GM18951 (cell line): ENCODE measurements around the gene AGAP2.

Source experiments
- POLR2A ChIP-seq: IDR thresholded peaks from 4 replicates; pipeline ENCODE4 v1.6.1; 2011; ENCODE audit warnings: mild to moderate bottlenecking; ENCODE audit not compliant: insufficient read length, insufficient read depth; ENCODE audit errors: extremely low read depth
- in situ Hi-C: fragments of 300-500 bp; cut with MboI; formaldehyde crosslinking; loops from one replicate; pipeline ENCODE4 v1.12.0; 2022; ENCODE audit warnings: low sequenced_read_pairs, mixed read lengths, inconsistent platforms; ENCODE audit not compliant: unreplicated experiment

Gene AGAP2

GRCh38 chr12:57753756-57754337 lies 15.3 kb upstream of the AGAP2 start:
- in situ Hi-C loops, result no loop called here
- no peak for TF ChIP-seq POLR2A

GRCh38 chr12:57752668-57753000 lies 14.1 kb upstream of the AGAP2 start:
- TF ChIP-seq POLR2A, result no peak
- in situ Hi-C loops, result no loop called here

- in situ Hi-C loops, result no loop called here
- TF ChIP-seq POLR2A, result peak; percentile 79
Observed at GRCh38 chr12:57751788-57752667, 13.5 kb upstream of the AGAP2 start, which contains the start of gene CDK4. TSS of gene CDK4 (minus strand) at chr12:57752310. CDS start at chr12:57751717, 593 bp downstream.

GRCh38 chr12:57751432-57751787 lies 12.9 kb upstream of the AGAP2 start:
- TF ChIP-seq POLR2A, result no peak
- in situ Hi-C loops, result no loop called here

GRCh38 chr12:57750561-57751431 lies 12.3 kb upstream of the AGAP2 start:
- TF ChIP-seq POLR2A, result no peak
- in situ Hi-C loops, result no loop called here

- in situ Hi-C loops, result no loop called here
- TF ChIP-seq POLR2A, result no peak
Observed at GRCh38 chr12:57749061-57749460, 10.5 kb upstream of the AGAP2 start.

- in situ Hi-C loops, result no loop called here
- TF ChIP-seq POLR2A, result no peak
Observed at GRCh38 chr12:57746025-57746424, 7.5 kb upstream of the AGAP2 start.

- in situ Hi-C loops, result no loop called here
- peak; percentile 37 for TF ChIP-seq POLR2A
Observed at GRCh38 chr12:57745485-57745881, 6.9 kb upstream of the AGAP2 start.

GRCh38 chr12:57744777-57745484 lies 6.4 kb upstream of the AGAP2 start, which contains the start of gene TSPAN31:
TSS of gene TSPAN31 (plus strand) at chr12:57745039. CDS start at chr12:57745155, 116 bp downstream.
- in situ Hi-C loops, result no loop called here
- peak; percentile 65 for TF ChIP-seq POLR2A

GRCh38 chr12:57744194-57744776 lies 5.7 kb upstream of the AGAP2 start:
- no peak for TF ChIP-seq POLR2A
- in situ Hi-C loops, result no loop called here

- in situ Hi-C loops, result no loop called here
- TF ChIP-seq POLR2A, result no peak
Observed at GRCh38 chr12:57743769-57744168, 5.2 kb upstream of the AGAP2 start.
